Adipocyte (in vitro differentiated cells): Measurements from ENCODE around the gene TNFAIP6.
A peak's percentile ranks its signal among the peaks of the same experiment; 100 is the strongest.

Source experiments
- DNase-seq: peaks from one replicate; pipeline ENCODE4 v3.0.0-alpha.2; 2015; ENCODE audit warnings: low read depth
- H3K27me3 ChIP-seq: replicated peaks from 2 replicates; pipeline ENCODE4 v1.7.0; 2013; ENCODE audit warnings: mild to moderate bottlenecking, low read length, moderate library complexity; ENCODE audit not compliant: control insufficient read depth, insufficient read depth
- H3K36me3 ChIP-seq: 2 replicates; pipeline ENCODE4 v1.7.0; 2013; ENCODE audit warnings: low read length, mild to moderate bottlenecking, moderate library complexity; ENCODE audit not compliant: control insufficient read depth, insufficient read depth, severe bottlenecking
- H3K4me1 ChIP-seq: 2 replicates; pipeline ENCODE4 v1.7.0; 2013; ENCODE audit warnings: mild to moderate bottlenecking, low read length, moderate library complexity; ENCODE audit not compliant: control insufficient read depth, insufficient read depth
- H3K4me3 ChIP-seq: 2 replicates; pipeline ENCODE4 v1.7.0; 2013; ENCODE audit warnings: mild to moderate bottlenecking, low read length, moderate library complexity
- H3K9ac ChIP-seq: 2 replicates; pipeline ENCODE4 v1.7.0; 2013; ENCODE audit warnings: mild to moderate bottlenecking, low read length, moderate library complexity
- H3K9me3 ChIP-seq: 2 replicates; pipeline ENCODE4 v1.7.0; 2013; ENCODE audit warnings: mild to moderate bottlenecking, low read length, moderate library complexity; ENCODE audit not compliant: control insufficient read depth

Gene TNFAIP6

GRCh38 chr2:151361674-151362370, 4.4 kb downstream of the TNFAIP6 start:
- H3K4me1 ChIP-seq, result peaks cover 26% of the 10 kb centered on the region
- DNase-seq, result no peak
- no peak overlapping the region for H3K4me3 ChIP-seq
- H3K9me3 ChIP-seq, result no peaks in the 10 kb centered on the region
- H3K36me3 ChIP-seq, result no peaks in the 10 kb centered on the region
- no peaks in the 10 kb centered on the region for H3K27me3 ChIP-seq
- H3K9ac ChIP-seq, result no peak overlapping the region

GRCh38 chr2:151363709-151364108, 6.3 kb downstream of the TNFAIP6 start:
- H3K9ac ChIP-seq, result no peak overlapping the region
- peaks cover 11% of the 10 kb centered on the region for H3K4me1 ChIP-seq
- no peaks in the 10 kb centered on the region for H3K36me3 ChIP-seq

DNA sequence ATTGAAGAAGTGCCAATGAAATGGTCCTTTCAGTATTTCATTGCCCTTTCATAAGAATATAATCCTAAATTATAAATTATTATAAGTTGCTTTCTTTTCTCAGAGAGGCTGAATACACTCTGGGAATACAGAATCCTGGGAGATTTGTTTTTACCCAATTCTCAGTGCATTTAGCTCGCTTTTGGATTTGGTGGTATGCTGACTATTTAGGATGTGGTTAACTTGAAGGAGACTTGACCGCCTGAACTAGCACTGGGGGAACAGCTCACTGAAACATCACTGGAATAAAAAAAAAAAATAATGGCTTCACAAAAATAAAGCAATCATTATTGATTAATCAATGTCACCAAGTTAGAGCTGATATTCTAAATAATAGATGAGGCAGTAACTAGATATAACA, 10.2 kb downstream of the TNFAIP6 start:
- Histone ChIP-seq H3K36me3 (no peaks in the 10 kb centered on the region), H3K9me3 (no peaks in the 10 kb centered on the region), H3K27me3 (no peaks in the 10 kb centered on the region), H3K9ac (no peak overlapping the region), H3K4me1 (peaks cover 3% of the 10 kb centered on the region), H3K4me3 (no peak overlapping the region)
- DNase-seq, result peak; percentile 60

More at GRCh38 chr2:151363709-151364108, 6.3 kb downstream of the TNFAIP6 start:
- H3K27me3 ChIP-seq, result no peaks in the 10 kb centered on the region
- H3K9me3 ChIP-seq, result no peaks in the 10 kb centered on the region
- H3K4me3 ChIP-seq, result peak overlapping the region; percentile 57
- peak; percentile 45 for DNase-seq

DNA sequence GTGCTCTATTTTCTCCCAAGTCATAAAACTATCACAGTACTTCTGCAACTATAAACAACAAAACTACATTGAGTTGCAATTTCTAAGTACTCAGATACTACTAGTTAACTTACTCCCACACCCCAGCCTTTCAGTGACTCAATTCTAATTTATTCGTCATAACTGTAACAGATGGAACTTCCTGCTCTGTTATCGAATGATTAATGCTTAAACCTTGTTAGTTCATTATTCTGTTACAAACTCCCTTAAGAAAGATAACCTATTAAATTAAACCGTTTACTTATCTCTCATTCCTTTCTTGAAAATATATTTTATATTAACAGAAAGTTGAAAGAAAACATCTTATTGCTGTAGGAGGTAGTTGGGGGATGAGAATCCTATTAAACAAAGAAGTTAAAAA, 17.0 kb downstream of the TNFAIP6 start:
- DNase-seq, result peak; percentile 62
- Histone ChIP-seq H3K4me3 (no peak overlapping the region), H3K9ac (no peak overlapping the region), H3K27me3 (no peaks in the 10 kb centered on the region), H3K36me3 (no peaks in the 10 kb centered on the region), H3K9me3 (no peaks in the 10 kb centered on the region), H3K4me1 (peaks cover 9% of the 10 kb centered on the region)

- no peaks in the 10 kb centered on the region for H3K27me3 ChIP-seq
- H3K9me3 ChIP-seq, result no peaks in the 10 kb centered on the region
- no peaks in the 10 kb centered on the region for H3K36me3 ChIP-seq
- peak; percentile 44 for DNase-seq
- peaks cover 9% of the 10 kb centered on the region for H3K4me1 ChIP-seq
- H3K4me3 ChIP-seq, result no peak overlapping the region
- H3K9ac ChIP-seq, result no peak overlapping the region
Observed at GRCh38 chr2:151379169-151379568, 21.8 kb downstream of the TNFAIP6 start.

GRCh38 chr2:151380580-151381235, 23.3 kb downstream of the TNFAIP6 start:
- no peak overlapping the region for H3K4me3 ChIP-seq
- H3K36me3 ChIP-seq, result no peaks in the 10 kb centered on the region
- H3K4me1 ChIP-seq, result peaks cover 4% of the 10 kb centered on the region
- no peak for DNase-seq
- H3K27me3 ChIP-seq, result no peaks in the 10 kb centered on the region
- H3K9ac ChIP-seq, result no peak overlapping the region
- H3K9me3 ChIP-seq, result no peaks in the 10 kb centered on the region

GRCh38 chr2:151381266-151381665, 23.9 kb downstream of the TNFAIP6 start:
- Histone ChIP-seq H3K27me3 (no peaks in the 10 kb centered on the region), H3K36me3 (no peaks in the 10 kb centered on the region), H3K9ac (no peak overlapping the region), H3K4me1 (peaks cover 4% of the 10 kb centered on the region), H3K9me3 (no peaks in the 10 kb centered on the region), H3K4me3 (no peak overlapping the region)
- DNase-seq, result peak; percentile 65

DNA sequence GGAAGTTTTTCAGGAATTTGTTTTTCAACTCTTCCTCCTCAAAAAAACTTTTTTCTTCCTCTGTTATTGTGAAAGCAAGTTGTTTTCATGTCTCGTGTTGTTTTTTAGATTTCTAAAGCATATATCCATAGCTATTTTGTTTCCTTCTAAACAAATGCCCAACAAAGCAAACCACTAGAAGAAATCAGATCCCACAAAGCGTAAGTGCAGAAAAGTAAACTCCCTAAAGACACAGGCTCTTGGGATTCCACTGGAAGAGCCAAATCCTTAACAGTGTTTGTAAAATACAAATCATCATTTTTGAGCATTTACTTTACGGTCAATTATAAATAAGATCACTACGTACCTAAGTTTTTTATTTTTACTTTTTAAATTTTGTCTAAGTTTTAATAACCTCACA, 30.6 kb downstream of the TNFAIP6 start:
- Histone ChIP-seq H3K9me3 (no peaks in the 10 kb centered on the region), H3K4me1 (peaks cover 10% of the 10 kb centered on the region), H3K36me3 (no peaks in the 10 kb centered on the region), H3K27me3 (no peaks in the 10 kb centered on the region), H3K9ac (no peak overlapping the region), H3K4me3 (no peak overlapping the region)
- no peak for DNase-seq

DNA sequence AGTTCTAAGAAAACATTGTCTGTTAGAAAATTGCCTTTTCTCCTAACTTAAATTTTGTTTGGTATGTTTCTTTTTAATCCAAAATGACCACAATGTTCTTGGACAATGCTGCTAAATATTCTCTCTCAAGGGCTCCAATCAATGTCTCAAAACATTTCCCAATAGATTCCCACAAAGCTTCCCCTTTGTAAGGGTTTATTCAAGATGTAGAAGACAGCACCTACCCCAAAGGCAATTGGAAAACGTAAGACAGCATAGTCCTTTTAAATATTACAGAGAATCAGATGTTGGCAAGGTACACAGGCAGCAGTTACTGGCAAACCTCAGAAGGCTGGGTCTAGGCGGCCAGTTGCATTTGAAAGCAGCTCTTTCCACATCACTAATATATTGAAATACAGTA, 34.0 kb downstream of the TNFAIP6 start:
- peak; percentile 40 for DNase-seq
- Histone ChIP-seq H3K9ac (no peak overlapping the region), H3K27me3 (no peaks in the 10 kb centered on the region), H3K4me3 (no peak overlapping the region), H3K36me3 (no peaks in the 10 kb centered on the region), H3K4me1 (peaks cover 10% of the 10 kb centered on the region), H3K9me3 (no peaks in the 10 kb centered on the region)

GRCh38 chr2:151394509-151394908, 37.1 kb downstream of the TNFAIP6 start:
- Histone ChIP-seq H3K27me3 (no peaks in the 10 kb centered on the region), H3K9ac (no peak overlapping the region), H3K4me3 (no peak overlapping the region), H3K36me3 (no peaks in the 10 kb centered on the region), H3K4me1 (peaks cover 10% of the 10 kb centered on the region), H3K9me3 (no peaks in the 10 kb centered on the region)
- no peak for DNase-seq

DNA sequence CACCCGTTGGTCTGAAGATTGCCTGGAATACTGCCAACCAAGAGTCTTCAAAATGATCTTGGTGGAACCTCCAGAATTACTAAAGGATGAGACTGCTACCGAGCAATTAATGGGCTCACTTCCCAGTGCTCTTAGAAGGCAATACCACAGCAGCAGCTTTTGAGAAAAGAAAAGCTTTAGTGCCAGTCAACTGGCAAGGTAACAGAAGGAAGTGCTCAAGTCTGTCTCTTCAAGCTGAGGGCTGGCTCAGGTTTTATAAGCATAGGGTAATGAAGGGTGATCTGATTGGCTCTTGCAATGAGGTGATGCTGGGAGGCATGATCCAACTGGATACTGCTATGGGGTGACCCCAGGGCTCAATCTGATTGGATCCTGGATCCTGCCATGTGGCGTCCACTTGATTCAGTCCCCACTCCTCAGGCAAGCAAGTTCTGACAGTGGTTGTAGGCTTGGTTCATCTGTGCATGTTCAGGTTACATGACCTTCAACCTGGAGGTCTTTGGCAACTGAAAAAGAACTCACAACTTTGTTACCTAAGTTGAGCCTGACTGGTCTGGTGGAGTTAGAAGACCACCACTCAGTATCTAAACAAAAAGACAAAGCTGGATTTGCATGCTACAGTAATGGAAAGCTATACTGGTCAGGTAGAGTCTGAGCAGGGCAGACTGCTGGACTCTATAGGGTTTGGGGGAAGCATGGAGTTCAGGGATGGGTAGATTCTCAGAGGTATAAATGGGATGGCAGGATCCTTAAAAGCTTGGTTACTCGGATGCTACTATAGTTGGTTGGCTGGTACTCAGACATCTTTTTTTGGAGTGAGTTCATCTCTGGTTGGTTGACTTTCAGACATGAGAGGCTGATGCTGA, 38.4 kb downstream of the TNFAIP6 start:
- Histone ChIP-seq H3K36me3 (no peaks in the 10 kb centered on the region), H3K4me1 (peaks cover 10% of the 10 kb centered on the region), H3K9ac (no peak overlapping the region), H3K4me3 (no peak overlapping the region), H3K9me3 (no peaks in the 10 kb centered on the region), H3K27me3 (no peaks in the 10 kb centered on the region)
- no peak for DNase-seq
